Subcutaneous abdominal adipose tissue (tissue), 5 donors: Measurements from ENCODE around the gene PODN.
A peak's percentile ranks its signal among the peaks of the same experiment; 100 is the strongest.

Source experiments
- H3K27ac ChIP-seq: one replicate; pipeline ENCODE4 v1.7.0; 2013; ENCODE audit warnings: low read depth, mild to moderate bottlenecking, inconsistent platforms, low read length, moderate library complexity
- H3K27me3 ChIP-seq, 5 donors: one replicate each; pipeline ENCODE4 v1.7.0; 2013; ENCODE audit warnings: low read length in 5 of 5, inconsistent platforms in 1 of 5; ENCODE audit not compliant: control insufficient read depth in 5 of 5, insufficient read depth in 4 of 5
- H3K36me3 ChIP-seq, 5 donors: one replicate each; pipeline ENCODE4 v1.7.0; 2013; ENCODE audit warnings: low read length in 5 of 5; ENCODE audit not compliant: control insufficient read depth in 5 of 5, insufficient read depth in 5 of 5
- H3K4me1 ChIP-seq, 5 donors: one replicate each; pipeline ENCODE4 v1.7.0; 2013; ENCODE audit warnings: low read length in 5 of 5, mild to moderate bottlenecking in 3 of 5, moderate library complexity in 1 of 5; ENCODE audit not compliant: control insufficient read depth in 5 of 5, insufficient read depth in 5 of 5
- H3K4me3 ChIP-seq, 5 donors: one replicate each; pipeline ENCODE4 v1.7.0; 2013; ENCODE audit warnings: low read length in 5 of 5, low read depth in 1 of 5
- H3K9ac ChIP-seq, 5 donors: one replicate each; pipeline ENCODE4 v1.7.0; 2013; ENCODE audit warnings: low read length in 5 of 5, mild to moderate bottlenecking in 4 of 5, moderate library complexity in 3 of 5
- H3K9me3 ChIP-seq, 5 donors: one replicate each; pipeline ENCODE4 v1.7.0; 2013; ENCODE audit warnings: low read length in 5 of 5; ENCODE audit not compliant: control insufficient read depth in 5 of 5
- donor health status: healthy.
- donor health status: healthy.
- donor health status: healthy.
- donor health status: healthy.
- donor health status: healthy.

Gene PODN

GRCh38 chr1:53094533-53094919, 32.5 kb downstream of the PODN start:
- H3K9me3 ChIP-seq = peaks cover 0 to 9% (median 0%) of the 10 kb centered on the region in 5 donors
- H3K27ac ChIP-seq = no peak overlapping the region
- peaks cover 3 to 44% (median 23%) of the 10 kb centered on the region in 5 donors for H3K4me1 ChIP-seq
- no peaks in the 10 kb centered on the region for H3K36me3 ChIP-seq
- H3K4me3 ChIP-seq = no peak overlapping the region
- H3K9ac ChIP-seq = peak overlapping the region in 1 of 5 donors; percentile 31
- no peaks in the 10 kb centered on the region for H3K27me3 ChIP-seq

GRCh38 chr1:53104289-53104913, 42.4 kb downstream of the PODN start:
- Histone ChIP-seq H3K9me3 (peaks cover 0 to 2% (median 0%) of the 10 kb centered on the region in 5 donors), H3K36me3 (no peaks in the 10 kb centered on the region), H3K27me3 (no peaks in the 10 kb centered on the region), H3K4me1 (peaks cover 0 to 5% (median 5%) of the 10 kb centered on the region in 5 donors), H3K4me3 (no peak overlapping the region), H3K9ac (no peak overlapping the region), H3K27ac (no peak overlapping the region)

- H3K4me1 ChIP-seq = peaks cover 5 to 27% (median 23%) of the 10 kb centered on the region in 5 donors
- no peaks in the 10 kb centered on the region for H3K27me3 ChIP-seq
- H3K9ac ChIP-seq = no peak overlapping the region
- peaks cover 1 to 9% (median 4%) of the 10 kb centered on the region in 5 donors for H3K9me3 ChIP-seq
- H3K4me3 ChIP-seq = no peak overlapping the region
- no peaks in the 10 kb centered on the region for H3K36me3 ChIP-seq
- H3K27ac ChIP-seq = no peak overlapping the region
Observed at GRCh38 chr1:53107090-53107489, 45.1 kb downstream of the PODN start.

- no peaks in the 10 kb centered on the region for H3K36me3 ChIP-seq
- peaks cover 5 to 27% (median 25%) of the 10 kb centered on the region in 5 donors for H3K4me1 ChIP-seq
- H3K27me3 ChIP-seq = no peaks in the 10 kb centered on the region
- H3K27ac ChIP-seq = no peak overlapping the region
- H3K4me3 ChIP-seq = no peak overlapping the region
- H3K9ac ChIP-seq = no peak overlapping the region
- H3K9me3 ChIP-seq = peaks cover 3 to 13% (median 8%) of the 10 kb centered on the region in 5 donors
Observed at GRCh38 chr1:53107570-53108322, 45.7 kb downstream of the PODN start.

- no peaks in the 10 kb centered on the region for H3K36me3 ChIP-seq
- no peak overlapping the region for H3K27ac ChIP-seq
- peaks cover 5 to 27% (median 25%) of the 10 kb centered on the region in 5 donors for H3K4me1 ChIP-seq
- no peaks in the 10 kb centered on the region for H3K27me3 ChIP-seq
- H3K4me3 ChIP-seq = no peak overlapping the region
- H3K9ac ChIP-seq = no peak overlapping the region
- H3K9me3 ChIP-seq = peaks cover 3 to 13% (median 8%) of the 10 kb centered on the region in 5 donors
Observed at GRCh38 chr1:53108646-53109580, 46.9 kb downstream of the PODN start.

- H3K36me3 ChIP-seq = no peaks in the 10 kb centered on the region
- no peak overlapping the region for H3K9ac ChIP-seq
- no peak overlapping the region for H3K4me3 ChIP-seq
- H3K4me1 ChIP-seq = peaks cover 5 to 34% (median 31%) of the 10 kb centered on the region in 5 donors
- peaks cover 0 to 2% (median 0%) of the 10 kb centered on the region in 5 donors for H3K27me3 ChIP-seq
- H3K9me3 ChIP-seq = peaks cover 3 to 13% (median 8%) of the 10 kb centered on the region in 5 donors
- no peak overlapping the region for H3K27ac ChIP-seq
Observed at GRCh38 chr1:53110370-53111072, 48.5 kb downstream of the PODN start.

- H3K9ac ChIP-seq = no peak overlapping the region
- H3K27me3 ChIP-seq = peaks cover 0 to 3% (median 0%) of the 10 kb centered on the region in 5 donors
- no peaks in the 10 kb centered on the region for H3K36me3 ChIP-seq
- H3K4me1 ChIP-seq = peaks cover 5 to 38% (median 31%) of the 10 kb centered on the region in 5 donors
- peaks cover 3 to 13% (median 8%) of the 10 kb centered on the region in 5 donors for H3K9me3 ChIP-seq
- no peak overlapping the region for H3K4me3 ChIP-seq
- H3K27ac ChIP-seq = no peak overlapping the region
Observed at GRCh38 chr1:53111073-53111556, 49.1 kb downstream of the PODN start.

GRCh38 chr1:53111693-53112092, 49.7 kb downstream of the PODN start:
- Histone ChIP-seq H3K9ac (no peak overlapping the region), H3K9me3 (peaks cover 3 to 13% (median 8%) of the 10 kb centered on the region in 5 donors), H3K4me1 (peaks cover 5 to 40% (median 31%) of the 10 kb centered on the region in 5 donors), H3K27ac (no peak overlapping the region), H3K36me3 (no peaks in the 10 kb centered on the region), H3K27me3 (peaks cover 0 to 3% (median 0%) of the 10 kb centered on the region in 5 donors), H3K4me3 (no peak overlapping the region)

GRCh38 chr1:53112271-53112774, 50.3 kb downstream of the PODN start:
- H3K36me3 ChIP-seq = no peaks in the 10 kb centered on the region
- no peak overlapping the region for H3K9ac ChIP-seq
- H3K27ac ChIP-seq = no peak overlapping the region
- peaks cover 0 to 3% (median 0%) of the 10 kb centered on the region in 5 donors for H3K27me3 ChIP-seq
- no peak overlapping the region for H3K4me3 ChIP-seq
- H3K9me3 ChIP-seq = peaks cover 3 to 13% (median 8%) of the 10 kb centered on the region in 5 donors
- H3K4me1 ChIP-seq = peaks cover 5 to 40% (median 31%) of the 10 kb centered on the region in 5 donors
